ENCODE measurements around the gene HLA-DMA.

The HLA-DMA gene

GRCh38 chr6:32952817-32953739, at the start of gene HLA-DMA:
TSS of gene HLA-DMA (minus strand) at chr6:32953097. CDS start at chr6:32953036, 61 bp downstream.
- peak; percentile 98 for DNase-seq (ENCODE audit: low read depth)

- no peak for DNase-seq (ENCODE audit: low read depth)
Measured at GRCh38 chr6:33001685-33002084, 48.8 kb upstream of the HLA-DMA start.

- DNase-seq (ENCODE audit: low read depth): no peak
Measured at GRCh38 chr6:33000055-33000454, 47.2 kb upstream of the HLA-DMA start.

GRCh38 chr6:32995448-32995847, 42.6 kb upstream of the HLA-DMA start:
- no peak for DNase-seq (ENCODE audit: low read depth)

- no peak for DNase-seq (ENCODE audit: low read depth)
Measured at GRCh38 chr6:32993363-32993973, 40.6 kb upstream of the HLA-DMA start.

GRCh38 chr6:32991972-32992371, 39.1 kb upstream of the HLA-DMA start:
- DNase-seq (ENCODE audit: low read depth): no peak

GRCh38 chr6:32989368-32989767, 36.5 kb upstream of the HLA-DMA start:
- no peak for DNase-seq (ENCODE audit: low read depth)

- DNase-seq (ENCODE audit: low read depth): peak; percentile 70
Measured at GRCh38 chr6:32984622-32985389, 31.9 kb upstream of the HLA-DMA start.

GRCh38 chr6:32983964-32984621, 31.2 kb upstream of the HLA-DMA start:
- no peak for DNase-seq (ENCODE audit: low read depth)

- no peak for DNase-seq (ENCODE audit: low read depth)
Measured at GRCh38 chr6:32983493-32983848, 30.6 kb upstream of the HLA-DMA start.

GRCh38 chr6:32982702-32983492, 30.0 kb upstream of the HLA-DMA start:
- DNase-seq (ENCODE audit: low read depth): no peak

GRCh38 chr6:32982084-32982701, 29.3 kb upstream of the HLA-DMA start:
- DNase-seq (ENCODE audit: low read depth): peak; percentile 36

- no peak for DNase-seq (ENCODE audit: low read depth)
Measured at GRCh38 chr6:32980488-32981038, 27.7 kb upstream of the HLA-DMA start.

GRCh38 chr6:32979720-32980487, 27.0 kb upstream of the HLA-DMA start:
- DNase-seq (ENCODE audit: low read depth): no peak

- DNase-seq (ENCODE audit: low read depth): no peak
Measured at GRCh38 chr6:32977953-32978324, 25.0 kb upstream of the HLA-DMA start.

- DNase-seq (ENCODE audit: low read depth): no peak
Measured at GRCh38 chr6:32977272-32977952, 24.5 kb upstream of the HLA-DMA start.

GRCh38 chr6:32976334-32977069, 23.6 kb upstream of the HLA-DMA start:
- DNase-seq (ENCODE audit: low read depth): no peak

- no peak for DNase-seq (ENCODE audit: low read depth)
Measured at GRCh38 chr6:32975886-32976285, 23.0 kb upstream of the HLA-DMA start.
